Gastroesophageal sphincter (tissue), 4 donors: ENCODE measurements around the gene C1orf226. TPM values are rescaled to one million over a fixed set of nuclear protein-coding genes. Genes with fewer than 3 reads are reported as not detected.

ENCODE experiments used
- ATAC-seq: fragments of 150-250 bp; one replicate; pipeline ENCODE4 v1.9.1; 2016; ENCODE audit warnings: mild to moderate bottlenecking, moderate library complexity
- H3K27ac ChIP-seq, 4 donors: fragments of 200-600 bp; sonication (generic) in 3 of 4; 1 replicate in 3 of 4; 2 replicates in 1 of 4; pipeline ENCODE4 v1.5.1; 2016 to 2019
- H3K27me3 ChIP-seq: fragments of 200-600 bp; sonication (generic); one replicate; pipeline ENCODE4 v1.5.1; 2019
- H3K36me3 ChIP-seq, 2 donors: fragments of 200-600 bp; sonication (generic); one replicate each; pipeline ENCODE4 v1.5.1; 2019; ENCODE audit warnings: control low read depth in 1 of 2
- H3K4me1 ChIP-seq, 3 donors: fragments of 200-600 bp; sonication (generic); 1 replicate in 2 of 3; 2 replicates in 1 of 3; pipeline ENCODE4 v1.5.1; 2016 to 2019; ENCODE audit warnings: control low read depth in 2 of 3
- H3K4me3 ChIP-seq, 2 donors: fragments of 200-600 bp; sonication (generic); one replicate each; pipeline ENCODE4 v1.5.1; 2019; ENCODE audit warnings: mild to moderate bottlenecking in 1 of 2, moderate library complexity in 1 of 2
- H3K9me3 ChIP-seq, 3 donors: fragments of 200-600 bp; sonication (generic); one replicate each; pipeline ENCODE4 v1.5.1; 2017 to 2019; ENCODE audit warnings: control low read depth in 2 of 3
- CTCF ChIP-seq, 4 experiments: fragments of 200-600 bp in 2 of 4; fragments of 450-650 bp in 2 of 4; sonication (generic) in 1 of 4; IDR thresholded peaks; one replicate each; pipeline ENCODE4 v1.5.1; 2017 to 2019; ENCODE audit warnings: antibody characterized with exemption in 4 of 4, mild to moderate bottlenecking in 2 of 4, moderate library complexity in 2 of 4
- EP300 ChIP-seq: sonication (generic); formaldehyde crosslinking; IDR thresholded peaks from one replicate; pipeline ENCODE4 v1.6.1; 2017; ENCODE audit warnings: antibody characterized with exemption, mild to moderate bottlenecking
- POLR2A ChIP-seq, 2 donors: fragments of 450-650 bp; IDR thresholded peaks; one replicate each; pipeline ENCODE4 v1.6.1; 2017; ENCODE audit warnings: antibody characterized with exemption in 2 of 2, mild to moderate bottlenecking in 2 of 2, moderate library complexity in 1 of 2
- POLR2AphosphoS5 ChIP-seq: sonication (generic); formaldehyde crosslinking; IDR thresholded peaks from one replicate; pipeline ENCODE4 v1.6.1; 2017; ENCODE audit warnings: antibody characterized with exemption
- WGBS, 2 donors: methylation state at CpG; one replicate each; pipeline ENCODE4 v1.1.5; 2018; ENCODE audit warnings: low coverage in 1 of 2; 5-methylcytosine and 5-hydroxymethylcytosine counted together
- total RNA-seq, 4 donors: library from RNA; depleted of rRNA; stranded (reverse); fragments of >200 nt; gene quantifications; one replicate each; pipeline ENCODE4 v1.1.0, GENCODE V29; 2016

Gene C1orf226
- 10 to 100 TPM in 3 of 4 donors, 1 to 10 TPM in 1; 10.0 to 17.5 (median 12.4) TPM for total RNA-seq

- H3K27me3 ChIP-seq = no peaks in the 10 kb centered on the region
- H3K9me3 ChIP-seq = no peaks in the 10 kb centered on the region
- peaks cover 0 to 18% of the 10 kb centered on the region in 2 donors for H3K36me3 ChIP-seq
- H3K27ac ChIP-seq = no peak within 1 kb of the TSS
- TF ChIP-seq POLR2A (IDR thresholded peaks at IDR 0.05) (no peak), EP300 (no peak), CTCF (IDR thresholded peaks at IDR 0.05) (no peak), POLR2AphosphoS5 (no peak)
- no peak for ATAC-seq
- H3K4me3 ChIP-seq = no peak within 1 kb of the TSS
- 86% methylated on average over 2 of the region's 3 CpGs; no CpG with 5 or more reads in 1 of the 2 donors for WGBS, 2 donors
- no peaks in the 10 kb centered on the region for H3K4me1 ChIP-seq
These were observed at the start of gene C1orf226 for GRCh38 chr1:162381383-162381782. Gene C1orf226 (plus strand): TSS chr1:162381728. CDS start chr1:162381902, 174 bp downstream.

DNA sequence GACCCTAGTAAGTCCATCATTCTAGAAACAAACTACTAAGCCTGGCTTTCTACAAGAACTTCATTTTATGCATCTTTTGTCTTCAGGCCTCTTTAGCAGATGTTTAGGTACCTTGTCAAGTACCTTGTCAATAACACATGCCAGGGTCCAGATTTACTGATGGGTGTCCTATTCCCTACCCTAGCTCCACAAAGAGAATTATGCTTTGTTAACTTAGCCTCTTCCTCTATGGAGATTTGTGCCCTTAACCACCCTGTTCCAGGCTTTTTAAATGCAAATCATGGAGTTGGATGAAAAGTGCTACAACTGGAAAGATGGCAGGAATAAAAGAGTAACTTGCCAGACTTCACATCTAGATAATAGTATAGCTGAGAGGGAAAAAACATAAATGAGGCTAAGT lies 47.5 kb upstream of the C1orf226 start:
- TF ChIP-seq CTCF (IDR thresholded peaks at IDR 0.05) (no peak), POLR2A (IDR thresholded peaks at IDR 0.05) (no peak), EP300 (no peak), POLR2AphosphoS5 (no peak)
- Histone ChIP-seq H3K27ac (no peak overlapping the region), H3K27me3 (no peaks in the 10 kb centered on the region), H3K36me3 (no peaks in the 10 kb centered on the region), H3K9me3 (no peaks in the 10 kb centered on the region), H3K4me1 (no peaks in the 10 kb centered on the region), H3K4me3 (no peak overlapping the region)
- no peak for ATAC-seq

GRCh38 chr1:162335126-162335525 lies 46.4 kb upstream of the C1orf226 start:
- no peak overlapping the region for H3K27ac ChIP-seq
- no peak for TF ChIP-seq EP300
- TF ChIP-seq POLR2AphosphoS5 = no peak
- no peak for TF ChIP-seq CTCF (IDR thresholded peaks at IDR 0.05)
- TF ChIP-seq POLR2A (IDR thresholded peaks at IDR 0.05) = no peak
- no peaks in the 10 kb centered on the region for H3K27me3 ChIP-seq
- ATAC-seq = no peak
- H3K4me1 ChIP-seq = no peaks in the 10 kb centered on the region
- H3K9me3 ChIP-seq = no peaks in the 10 kb centered on the region
- 59 to 69% methylated on average over 3 to 4 of the region's 5 CpGs for WGBS, 2 donors
- H3K36me3 ChIP-seq = no peaks in the 10 kb centered on the region
- no peak overlapping the region for H3K4me3 ChIP-seq

- ATAC-seq = no peak
- H3K9me3 ChIP-seq = no peaks in the 10 kb centered on the region
- H3K27me3 ChIP-seq = no peaks in the 10 kb centered on the region
- no peak overlapping the region for H3K27ac ChIP-seq
- H3K4me3 ChIP-seq = no peak overlapping the region
- no peaks in the 10 kb centered on the region for H3K4me1 ChIP-seq
- no peak for TF ChIP-seq EP300
- no peak for TF ChIP-seq POLR2A (IDR thresholded peaks at IDR 0.05)
- no peak for TF ChIP-seq POLR2AphosphoS5
- no peak for TF ChIP-seq CTCF (IDR thresholded peaks at IDR 0.05)
- WGBS, 2 donors = 86 to 89% methylated on average over 3 to 6 of the region's 7 CpGs
- H3K36me3 ChIP-seq = no peaks in the 10 kb centered on the region
These were observed 44.8 kb upstream of the C1orf226 start for GRCh38 chr1:162336621-162337285.

- 92% methylated on average over 1 of the region's 1 CpG; no CpG with 5 or more reads in 1 of the 2 donors for whole genome bisulfite sequencing, 2 donors
- TF ChIP-seq POLR2A (IDR thresholded peaks at IDR 0.05) (no peak), CTCF (IDR thresholded peaks at IDR 0.05) (no peak), POLR2AphosphoS5 (no peak), EP300 (no peak)
These were observed 39.0 kb upstream of the C1orf226 start for GRCh38 chr1:162342452-162342983.

More at GRCh38 chr1:162342452-162342983, 39.0 kb upstream of the C1orf226 start:
- Histone ChIP-seq H3K27ac (no peak overlapping the region), H3K9me3 (no peaks in the 10 kb centered on the region), H3K4me1 (no peaks in the 10 kb centered on the region), H3K4me3 (no peak overlapping the region), H3K27me3 (no peaks in the 10 kb centered on the region), H3K36me3 (peaks cover 0 to 2% of the 10 kb centered on the region in 2 donors)
- no peak for ATAC-seq
